ENCODE results near the gene SORCS1. TPM values are rescaled to one million over a fixed set of nuclear protein-coding genes. Genes with fewer than 3 reads are reported as not detected.

SORCS1 gene
- polyA plus RNA-seq = 0.01 TPM in 1 of 3 replicates, not detected in the others
- polyA plus RNA-seq (2011; ENCODE audit: low read depth) = not detected
- polyA plus RNA-seq (2011; cell fraction: cytosol; rRNA removed) = not detected in 2 replicates
- not detected in 2 replicates for polyA plus RNA-seq (2011; cell fraction: nucleus; rRNA removed)
- not detected in 2 replicates for polyA plus RNA-seq (2012; ENCODE audit: low replicate concordance)
- 0.03 to 0.06 TPM in 2 of 3 replicates, not detected in the other for polyA minus RNA-seq
- polyA minus RNA-seq (2011; cell fraction: cytosol; rRNA and poly(A)+ RNA removed) = not detected
- polyA minus RNA-seq (2011; cell fraction: nucleus; rRNA and poly(A)+ RNA removed) = not detected in 2 replicates

GRCh38 chr10:107163881-107164861, at the start of gene SORCS1:
SORCS1 (minus strand) TSS chr10:107164706.
- no peak for TF ChIP-seq CTCF (optimal IDR thresholded peaks at IDR 0.05 in 1 of 3, IDR thresholded peaks at IDR 0.05 in 1 of 3, conservative IDR thresholded peaks at IDR 0.05 in 1 of 3; ENCODE audit: extremely low read depth in 1 of 3, insufficient read depth in 2 of 3, low read length in 3 of 3)
- peak; percentile 81 for TF ChIP-seq EZH2 (IDR thresholded peaks at IDR 0.05; ENCODE audit: low read length)
- no peaks in the 10 kb centered on the region for H3K9me3 ChIP-seq (ENCODE audit: control insufficient read depth, low read depth, low read length)
- no peaks in the 10 kb centered on the region for H3K36me3 ChIP-seq (ENCODE audit: control insufficient read depth in 2 of 2, extremely low read depth in 1 of 2, insufficient read depth in 2 of 2, low read length in 2 of 2)
- H3K9me1 ChIP-seq (ENCODE audit: control insufficient read depth, extremely low read depth, insufficient read depth, low read length) = no peaks in the 10 kb centered on the region
- H3K9ac ChIP-seq (ENCODE audit: control insufficient read depth, extremely low read depth, insufficient read depth, low read length) = no peak within 1 kb of the TSS
- H2AFZ ChIP-seq (ENCODE audit: control insufficient read depth, low read length) = no peak within 1 kb of the TSS
- DNase-seq (ENCODE audit: low read depth, low spot score) (no peak), FAIRE-seq (no peak)
- H3K4me2 ChIP-seq (ENCODE audit: control insufficient read depth, extremely low read depth, insufficient read depth, low read depth, low read length) = no peak within 1 kb of the TSS
- no peak within 1 kb of the TSS for H3K4me3 ChIP-seq (ENCODE audit: control insufficient read depth in 2 of 3, extremely low read depth in 1 of 3, insufficient read depth in 2 of 3, low read depth in 1 of 3, low read length in 3 of 3)
- peaks cover 21% of the 10 kb centered on the region for H3K27me3 ChIP-seq (ENCODE audit: control insufficient read depth, extremely low read depth, insufficient read depth, low read length)
- H4K20me1 ChIP-seq (ENCODE audit: control insufficient read depth, extremely low read depth, insufficient read depth, low read length) = no peaks in the 10 kb centered on the region
- dilution Hi-C loops (cut with MboI; ENCODE audit: extremely low pct_ligation_motif_present, low sequenced_read_pairs) = no loop called here
- H3K79me2 ChIP-seq (ENCODE audit: control insufficient read depth, insufficient read depth, low read length) = no peaks in the 10 kb centered on the region
- no peaks in the 10 kb centered on the region for H3K4me1 ChIP-seq (ENCODE audit: control insufficient read depth, extremely low read depth, insufficient read depth, low read length)
- no peak within 1 kb of the TSS for H3K27ac ChIP-seq (ENCODE audit: control insufficient read depth, insufficient read depth, low read length)

- no peak overlapping the region for H2AFZ ChIP-seq (ENCODE audit: control insufficient read depth, low read length)
- no peaks in the 10 kb centered on the region for H3K79me2 ChIP-seq (ENCODE audit: control insufficient read depth, insufficient read depth, low read length)
- dilution Hi-C loops (cut with MboI; ENCODE audit: extremely low pct_ligation_motif_present, low sequenced_read_pairs) = no loop called here
- no peaks in the 10 kb centered on the region for H3K4me1 ChIP-seq (ENCODE audit: control insufficient read depth, extremely low read depth, insufficient read depth, low read length)
- no peak overlapping the region for H3K9ac ChIP-seq (ENCODE audit: control insufficient read depth, extremely low read depth, insufficient read depth, low read length)
- H3K36me3 ChIP-seq (ENCODE audit: control insufficient read depth in 2 of 2, extremely low read depth in 1 of 2, insufficient read depth in 2 of 2, low read length in 2 of 2) = no peaks in the 10 kb centered on the region
- H3K9me1 ChIP-seq (ENCODE audit: control insufficient read depth, extremely low read depth, insufficient read depth, low read length) = no peaks in the 10 kb centered on the region
- H3K27me3 ChIP-seq (ENCODE audit: control insufficient read depth, extremely low read depth, insufficient read depth, low read length) = no peaks in the 10 kb centered on the region
- H3K9me3 ChIP-seq (ENCODE audit: control insufficient read depth, low read depth, low read length) = no peaks in the 10 kb centered on the region
- no peak overlapping the region for H3K4me3 ChIP-seq (ENCODE audit: control insufficient read depth in 2 of 3, extremely low read depth in 1 of 3, insufficient read depth in 2 of 3, low read depth in 1 of 3, low read length in 3 of 3)
- H3K4me2 ChIP-seq (ENCODE audit: control insufficient read depth, extremely low read depth, insufficient read depth, low read depth, low read length) = no peak overlapping the region
- no peak for FAIRE-seq
- H3K27ac ChIP-seq (ENCODE audit: control insufficient read depth, insufficient read depth, low read length) = no peak overlapping the region
- no peaks in the 10 kb centered on the region for H4K20me1 ChIP-seq (ENCODE audit: control insufficient read depth, extremely low read depth, insufficient read depth, low read length)
- no peak for DNase-seq (ENCODE audit: low read depth, low spot score)
- TF ChIP-seq CTCF (optimal IDR thresholded peaks at IDR 0.05 in 1 of 3, IDR thresholded peaks at IDR 0.05 in 1 of 3, conservative IDR thresholded peaks at IDR 0.05 in 1 of 3; ENCODE audit: extremely low read depth in 1 of 3, insufficient read depth in 2 of 3, low read length in 3 of 3) = no peak
Measured at GRCh38 chr10:107214261-107214660, 49.8 kb upstream of the SORCS1 start.

Measured in keratinocyte (primary cell).